OCI-LY3 (cell line): ENCODE data around the gene RNFT2.
A peak's percentile ranks its signal among the peaks of the same experiment; 100 is the strongest.

Source experiments
- H2AFZ ChIP-seq: fragments of 200-600, 300-600 bp; shearing (Covaris generic); 2 replicates; pipeline ENCODE4 v1.6.0; 2014; ENCODE audit warnings: antibody characterized with exemption, low read depth, low read length
- H3K27ac ChIP-seq: fragments of 200-600, 300-600 bp; sonication (generic); 2 replicates; pipeline ENCODE4 v1.5.1; 2014; ENCODE audit warnings: mild to moderate bottlenecking, low read length, moderate library complexity, mixed read lengths
- H3K27me3 ChIP-seq: fragments of 200-600, 300-600 bp; sonication (generic); 2 replicates; pipeline ENCODE4 v1.6.1; 2014; ENCODE audit warnings: low read depth, low read length, mixed read lengths
- H3K36me3 ChIP-seq: fragments of 200-600, 300-600 bp; sonication (generic); replicated peaks from 2 replicates; pipeline ENCODE3; 2014; ENCODE audit warnings: low read depth, low read length, mixed read lengths
- H3K4me1 ChIP-seq: fragments of 300-600, 200-600 bp; sonication (generic); 2 replicates; pipeline ENCODE4 v1.6.1; 2014; ENCODE audit warnings: low read length, mixed read lengths
- H3K4me2 ChIP-seq: fragments of 200-600, 300-600 bp; sonication (generic); 2 replicates; pipeline ENCODE4 v1.6.1; 2014; ENCODE audit warnings: low read length, mixed read lengths
- H3K4me3 ChIP-seq: fragments of 300-600, 200-600 bp; sonication (generic); 2 replicates; pipeline ENCODE4 v1.5.1; 2014; ENCODE audit warnings: antibody characterized with exemption, mild to moderate bottlenecking, low read length, moderate library complexity
- H3K79me2 ChIP-seq: fragments of 300-600, 200-600 bp; shearing (Covaris generic); 2 replicates; pipeline ENCODE4 v1.6.1; 2014; ENCODE audit warnings: mild to moderate bottlenecking, low read length, mixed read lengths
- H3K9ac ChIP-seq: fragments of 300-600, 200-600 bp; shearing (Covaris generic); 2 replicates; pipeline ENCODE4 v1.6.0; 2014; ENCODE audit warnings: mild to moderate bottlenecking, low read length, moderate library complexity
- H3K9me3 ChIP-seq: fragments of 200-600, 300-600 bp; shearing (Covaris generic); 2 replicates; pipeline ENCODE4 v1.6.1; 2014; ENCODE audit warnings: low read length, mixed read lengths; ENCODE audit not compliant: insufficient read depth
- H4K20me1 ChIP-seq: fragments of 200-600, 300-600 bp; sonication (generic); 2 replicates; pipeline ENCODE4 v1.6.1; 2016; ENCODE audit warnings: low read length, mixed read lengths; ENCODE audit not compliant: insufficient read depth
- CTCF ChIP-seq: fragments of 200-600, 300-600 bp; sonication (generic); IDR thresholded peaks from 2 replicates; pipeline ENCODE4 v1.5.1; 2014; ENCODE audit warnings: antibody characterized with exemption, low read length, low read depth
- EZH2phosphoT487 ChIP-seq: fragments of 200-600 bp; shearing (Covaris generic); IDR thresholded peaks from 2 replicates; pipeline ENCODE4 v1.6.1; 2018; ENCODE audit warnings: antibody characterized with exemption, mixed run types, low read depth

Gene RNFT2

GRCh38 chr12:116853507-116853906 lies 115.4 kb downstream of the RNFT2 start:
- no peaks in the 10 kb centered on the region for H4K20me1 ChIP-seq
- TF ChIP-seq EZH2phosphoT487 (no peak), CTCF (no peak)
- H3K79me2 ChIP-seq: no peaks in the 10 kb centered on the region
- H3K4me2 ChIP-seq: no peak overlapping the region
- H3K27me3 ChIP-seq: no peaks in the 10 kb centered on the region
- no peak overlapping the region for H3K9ac ChIP-seq
- peaks cover 29% of the 10 kb centered on the region for H3K4me1 ChIP-seq
- no peak overlapping the region for H2AFZ ChIP-seq
- H3K36me3 ChIP-seq: no peaks in the 10 kb centered on the region
- H3K27ac ChIP-seq: no peak overlapping the region
- H3K4me3 ChIP-seq: no peak overlapping the region
- H3K9me3 ChIP-seq: no peaks in the 10 kb centered on the region

- TF ChIP-seq CTCF: no peak
- no peak for TF ChIP-seq EZH2phosphoT487
- Histone ChIP-seq H3K4me3 (no peak overlapping the region), H3K79me2 (no peaks in the 10 kb centered on the region), H4K20me1 (no peaks in the 10 kb centered on the region), H3K4me1 (peaks cover 53% of the 10 kb centered on the region), H3K9ac (no peak overlapping the region), H3K36me3 (no peaks in the 10 kb centered on the region), H3K9me3 (no peaks in the 10 kb centered on the region), H3K27ac (no peak overlapping the region), H3K27me3 (peaks cover 11% of the 10 kb centered on the region), H2AFZ (no peak overlapping the region), H3K4me2 (no peak overlapping the region)
These were observed 117.8 kb downstream of the RNFT2 start for GRCh38 chr12:116855744-116856470.

- no peaks in the 10 kb centered on the region for H3K9me3 ChIP-seq
- H4K20me1 ChIP-seq: no peaks in the 10 kb centered on the region
- no peaks in the 10 kb centered on the region for H3K36me3 ChIP-seq
- H3K4me2 ChIP-seq: peak overlapping the region; percentile 95; the same call in 1 of the 2 replicates
- TF ChIP-seq CTCF (no peak), EZH2phosphoT487 (no peak)
- no peak overlapping the region for H2AFZ ChIP-seq
- no peak overlapping the region for H3K9ac ChIP-seq
- H3K79me2 ChIP-seq: no peaks in the 10 kb centered on the region
- H3K4me1 ChIP-seq: peaks cover 61% of the 10 kb centered on the region
- H3K27me3 ChIP-seq: peaks cover 11% of the 10 kb centered on the region
- no peak overlapping the region for H3K4me3 ChIP-seq
- no peak overlapping the region for H3K27ac ChIP-seq
These were observed 118.6 kb downstream of the RNFT2 start for GRCh38 chr12:116856729-116857128.

GRCh38 chr12:116859079-116859478 lies 121.0 kb downstream of the RNFT2 start:
- Histone ChIP-seq H3K27me3 (peaks cover 16% of the 10 kb centered on the region), H3K79me2 (no peaks in the 10 kb centered on the region), H3K27ac (no peak overlapping the region), H2AFZ (no peak overlapping the region), H3K4me1 (peaks cover 64% of the 10 kb centered on the region), H3K9ac (no peak overlapping the region), H3K4me2 (peak overlapping the region; percentile 95), H3K9me3 (no peaks in the 10 kb centered on the region), H3K36me3 (no peaks in the 10 kb centered on the region), H3K4me3 (peak overlapping the region; percentile 75), H4K20me1 (no peaks in the 10 kb centered on the region)
- TF ChIP-seq CTCF: no peak
- no peak for TF ChIP-seq EZH2phosphoT487
